ENCODE data around the gene RASSF5.

DNA sequence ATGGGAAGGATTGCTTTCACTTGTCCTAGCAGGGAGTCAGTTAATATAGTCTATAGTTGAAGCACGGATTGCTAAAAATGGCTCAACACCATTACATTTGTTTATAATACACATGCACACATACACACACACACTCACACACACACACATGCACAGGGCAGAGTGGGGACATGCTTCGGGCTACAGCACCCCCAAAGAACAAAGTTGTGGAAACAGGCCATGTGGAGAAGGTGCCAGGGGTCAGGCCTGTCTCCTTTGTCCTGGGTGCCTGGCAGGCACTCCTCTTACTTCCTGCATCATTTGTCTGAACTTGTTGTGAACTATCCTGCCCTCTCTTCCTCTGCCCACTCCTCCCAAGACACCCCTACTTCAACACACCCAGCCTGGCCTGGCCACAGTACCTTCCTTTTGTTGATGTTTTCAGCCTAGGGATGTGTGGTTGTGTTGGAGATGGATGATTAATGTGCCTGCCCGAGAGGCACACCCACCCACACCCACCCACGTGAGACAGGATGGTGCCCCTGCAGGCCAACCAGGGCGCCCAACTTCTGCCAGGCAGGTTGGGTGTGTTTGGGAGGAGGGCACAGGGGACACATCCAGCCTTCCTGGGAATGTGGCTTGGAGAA is 17.5 kb downstream of the RASSF5 start:
- no peak for TF ChIP-seq EZH2 (IDR thresholded peaks at IDR 0.05; ENCODE audit: borderline replicate concordance, insufficient read depth, low read length, poor library complexity, severe bottlenecking)
- no peak for TF ChIP-seq RAD21 (conservative IDR thresholded peaks at IDR 0.05)
- TF ChIP-seq, protein P1, sequence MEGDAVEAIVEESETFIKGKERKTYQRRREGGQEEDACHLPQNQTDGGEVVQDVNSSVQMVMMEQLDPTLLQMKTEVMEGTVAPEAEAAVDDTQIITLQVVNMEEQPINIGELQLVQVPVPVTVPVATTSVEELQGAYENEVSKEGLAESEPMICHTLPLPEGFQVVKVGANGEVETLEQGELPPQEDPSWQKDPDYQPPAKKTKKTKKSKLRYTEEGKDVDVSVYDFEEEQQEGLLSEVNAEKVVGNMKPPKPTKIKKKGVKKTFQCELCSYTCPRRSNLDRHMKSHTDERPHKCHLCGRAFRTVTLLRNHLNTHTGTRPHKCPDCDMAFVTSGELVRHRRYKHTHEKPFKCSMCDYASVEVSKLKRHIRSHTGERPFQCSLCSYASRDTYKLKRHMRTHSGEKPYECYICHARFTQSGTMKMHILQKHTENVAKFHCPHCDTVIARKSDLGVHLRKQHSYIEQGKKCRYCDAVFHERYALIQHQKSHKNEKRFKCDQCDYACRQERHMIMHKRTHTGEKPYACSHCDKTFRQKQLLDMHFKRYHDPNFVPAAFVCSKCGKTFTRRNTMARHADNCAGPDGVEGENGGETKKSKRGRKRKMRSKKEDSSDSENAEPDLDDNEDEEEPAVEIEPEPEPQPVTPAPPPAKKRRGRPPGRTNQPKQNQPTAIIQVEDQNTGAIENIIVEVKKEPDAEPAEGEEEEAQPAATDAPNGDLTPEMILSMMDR (IDR thresholded peaks at IDR 0.05; ENCODE audit: poor library complexity, severe bottlenecking): no peak

Measured in neural cell (in vitro differentiated cells).